SK-N-MC (cell line): ENCODE measurements around the gene TRAF7.
A peak's percentile ranks its signal among the peaks of the same experiment; 100 is the strongest.

Experiments used
- DNase-seq: peaks from one replicate; pipeline ENCODE4 v3.0.0-alpha.2; 2011; ENCODE audit warnings: low read depth, low spot score
- H3K27ac ChIP-seq: fragments of 200-600 bp; sonication (generic); 2 replicates; pipeline ENCODE4 v1.5.1; 2016; ENCODE audit warnings: mixed run types
- H3K36me3 ChIP-seq: fragments of 200-600 bp; sonication (generic); 2 replicates; pipeline ENCODE4 v1.6.1; 2017; ENCODE audit warnings: antibody characterized with exemption, low read length, mixed read lengths; ENCODE audit not compliant: insufficient read depth
- H3K4me3 ChIP-seq: fragments of 200-600 bp; sonication (generic); 2 replicates; pipeline ENCODE4 v1.5.1; 2016
- H3K9ac ChIP-seq: fragments of 200-600 bp; sonication (generic); 2 replicates; pipeline ENCODE4 v1.8.0; 2017; ENCODE audit warnings: mixed run types, mixed read lengths; ENCODE audit not compliant: insufficient read length
- H3K9me3 ChIP-seq: fragments of 200-600 bp; sonication (generic); 2 replicates; pipeline ENCODE4 v1.6.1; 2017; ENCODE audit warnings: low read depth, mild to moderate bottlenecking, antibody characterized with exemption, low read length, moderate library complexity, mixed read lengths
- EZH2 ChIP-seq: fragments of 200-600 bp; sonication (generic); IDR thresholded peaks from one replicate; pipeline ENCODE4 v1.6.1; 2017; ENCODE audit warnings: antibody characterized with exemption
- FOXP2 ChIP-seq: optimal IDR thresholded peaks from 2 replicates; pipeline ENCODE3; 2011; ENCODE audit warnings: mild to moderate bottlenecking, moderate library complexity; ENCODE audit not compliant: insufficient read depth; ENCODE audit errors: extremely low read length, control extremely low read depth
- POLR2AphosphoS5 ChIP-seq: IDR thresholded peaks from 2 replicates; pipeline ENCODE4 v1.6.1; 2012; ENCODE audit warnings: mild to moderate bottlenecking, low read depth, low read length, borderline replicate concordance

TRAF7 gene

GRCh38 chr16:2216330-2216729 lies 60.7 kb downstream of the TRAF7 start:
- H3K27ac ChIP-seq: no peak overlapping the region
- TF ChIP-seq FOXP2 (no peak), EZH2 (no peak), POLR2AphosphoS5 (no peak)
- H3K9ac ChIP-seq: no peak overlapping the region
- DNase-seq: no peak
- H3K4me3 ChIP-seq: no peak overlapping the region
- H3K9me3 ChIP-seq: no peaks in the 10 kb centered on the region
- no peaks in the 10 kb centered on the region for H3K36me3 ChIP-seq

DNA sequence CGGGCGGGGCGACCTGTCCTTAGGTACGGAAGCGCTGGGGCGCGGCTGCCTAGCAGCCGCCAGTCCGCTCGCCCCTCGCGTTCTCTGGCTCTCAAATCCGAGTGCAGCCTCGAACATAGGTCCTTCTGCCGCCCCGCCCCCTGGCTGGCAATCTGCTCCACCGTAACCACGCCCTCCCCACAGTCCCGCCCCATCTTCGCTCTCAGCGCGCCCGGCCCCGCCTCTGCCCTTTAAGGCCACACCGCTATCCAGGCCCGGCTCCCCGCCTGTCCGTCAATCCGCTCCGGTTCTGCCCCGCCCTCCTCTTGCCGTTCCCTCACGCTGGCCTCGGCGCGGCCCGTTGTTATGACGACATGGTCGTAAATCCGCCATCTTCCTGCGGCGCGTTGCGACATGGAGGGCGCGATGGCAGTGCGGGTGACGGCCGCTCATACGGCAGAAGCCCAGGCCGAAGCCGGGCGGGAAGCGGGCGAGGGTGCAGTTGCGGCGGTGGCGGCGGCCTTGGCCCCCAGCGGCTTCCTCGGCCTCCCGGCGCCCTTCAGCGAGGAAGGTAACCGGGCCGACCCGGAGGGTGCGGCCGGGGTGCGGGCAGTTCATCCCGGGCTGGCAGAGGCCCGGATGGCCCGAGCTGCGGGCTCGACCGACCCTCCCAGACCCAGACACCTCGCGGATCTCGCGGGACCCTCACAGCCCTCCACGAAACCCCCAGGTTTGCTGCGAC lies 67.8 kb downstream of the TRAF7 start, which contains the start of gene E4F1:
E4F1 (plus strand) TSS at position 371 of the 721 bp plus-strand sequence; CDS start at position 394, 23 bp downstream.
- no peaks in the 10 kb centered on the region; the same call in 1 of the 2 replicates for H3K36me3 ChIP-seq
- H3K9ac ChIP-seq: peak within 1 kb of the TSS; percentile 97
- H3K27ac ChIP-seq: peak within 1 kb of the TSS; percentile 67
- TF ChIP-seq EZH2 (no peak), POLR2AphosphoS5 (peak; percentile 95), FOXP2 (peak; percentile 64)
- H3K9me3 ChIP-seq: no peaks in the 10 kb centered on the region
- DNase-seq: peak; percentile 89
- peak within 1 kb of the TSS; percentile 88 for H3K4me3 ChIP-seq

GRCh38 chr16:2223942-2224486 lies 68.4 kb downstream of the TRAF7 start:
- Histone ChIP-seq H3K4me3 (peak overlapping the region; percentile 88), H3K9ac (peak overlapping the region; percentile 97), H3K9me3 (no peaks in the 10 kb centered on the region), H3K27ac (peak overlapping the region; percentile 67), H3K36me3 (peaks cover 5% of the 10 kb centered on the region; the same call in 1 of the 2 replicates)
- no peak for TF ChIP-seq EZH2
- TF ChIP-seq POLR2AphosphoS5: no peak
- no peak for TF ChIP-seq FOXP2
- DNase-seq: no peak

DNA sequence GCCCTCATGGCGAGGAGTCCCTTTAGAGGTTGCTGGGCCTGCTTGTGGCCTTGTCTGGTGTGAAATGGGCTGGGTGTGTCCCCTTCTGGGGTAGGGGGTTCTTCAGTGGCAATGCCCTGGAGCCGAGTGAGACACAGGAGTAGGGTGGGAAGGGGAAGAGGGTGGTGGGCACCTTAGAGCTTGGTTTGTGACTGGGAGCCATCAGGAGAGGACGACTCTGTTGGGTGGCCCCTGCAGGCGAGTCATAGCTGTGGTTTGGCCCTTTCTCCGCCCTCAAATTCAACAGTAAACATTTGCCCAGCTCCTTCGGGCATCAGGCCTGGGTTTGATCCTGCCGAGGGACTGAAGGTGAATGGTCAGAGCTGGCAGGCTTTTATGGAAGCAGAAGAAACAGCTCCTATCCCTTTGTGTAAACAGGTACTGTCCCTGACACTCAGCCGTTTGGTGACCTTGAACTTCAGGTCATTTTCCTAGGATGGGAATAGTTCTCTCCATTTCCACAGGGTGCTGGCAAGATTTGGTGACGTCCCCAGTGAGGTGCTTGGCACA lies 70.7 kb downstream of the TRAF7 start:
- Histone ChIP-seq H3K27ac (no peak overlapping the region), H3K36me3 (peaks cover 12% of the 10 kb centered on the region; the same call in 1 of the 2 replicates), H3K9ac (no peak overlapping the region), H3K4me3 (no peak overlapping the region), H3K9me3 (no peaks in the 10 kb centered on the region)
- no peak for TF ChIP-seq EZH2
- DNase-seq: no peak

DNA sequence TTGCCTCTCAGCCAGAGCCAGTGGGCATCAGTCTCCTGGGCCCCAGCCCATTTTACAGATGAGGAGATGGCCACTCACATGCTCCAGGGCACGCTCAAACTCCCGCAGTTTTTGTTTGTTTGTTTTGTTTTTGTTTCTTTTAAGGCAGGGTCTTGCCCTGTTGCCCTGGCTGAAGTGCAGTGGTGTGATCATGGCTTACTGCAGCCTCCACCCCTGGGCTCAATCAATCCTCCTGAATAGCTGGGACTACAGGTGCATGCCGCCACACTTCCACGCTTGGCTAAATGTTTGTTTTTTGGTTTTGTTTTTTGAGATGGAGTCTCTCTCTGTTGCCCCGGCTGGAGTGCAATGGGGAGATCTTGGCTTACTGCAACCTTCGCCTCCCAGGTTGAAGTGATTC lies 71.3 kb downstream of the TRAF7 start:
- no peak for DNase-seq
- peaks cover 13% of the 10 kb centered on the region; the same call in 1 of the 2 replicates for H3K36me3 ChIP-seq
- no peaks in the 10 kb centered on the region for H3K9me3 ChIP-seq
- no peak overlapping the region for H3K27ac ChIP-seq
- H3K4me3 ChIP-seq: no peak overlapping the region
- TF ChIP-seq EZH2 (no peak), POLR2AphosphoS5 (no peak), FOXP2 (no peak)
- no peak overlapping the region for H3K9ac ChIP-seq
